ENCODE measurements around the gene RABAC1. TPM values are rescaled to one million over a fixed set of nuclear protein-coding genes. Genes with fewer than 3 reads are reported as not detected.

The RABAC1 gene
- total RNA-seq, 1 experiment from 2014 or later, result 114 TPM

GRCh38 chr19:41934849-41935374 lies 24.2 kb downstream of the RABAC1 start:
- Histone ChIP-seq H3K4me3 (ENCODE audit: low read depth, low read length, poor library complexity, severe bottlenecking) (no peak overlapping the region), H3K9me3 (ENCODE audit: low read depth, low read length, poor library complexity, severe bottlenecking) (no peaks in the 10 kb centered on the region), H3K4me1 (ENCODE audit: insufficient read depth, low read length, poor library complexity, severe bottlenecking) (peaks cover 66% of the 10 kb centered on the region), H3K36me3 (ENCODE audit: insufficient read depth, low read length, poor library complexity, severe bottlenecking) (no peaks in the 10 kb centered on the region), H3K27me3 (replicated peaks; ENCODE audit: insufficient read depth, low read depth, low read length, poor library complexity) (no peaks in the 10 kb centered on the region), H3K27ac (ENCODE audit: low read depth, low read length, poor library complexity, severe bottlenecking) (no peak overlapping the region)
- ChIA-PET POLR2A (ENCODE audit: low non-redundant PET) (no interaction called here), CTCF (no interaction called here)
- BruUV-seq (replicated peaks), result no TSS peak
- intact Hi-C loops (cut with micrococcal nuclease; ENCODE audit: unreplicated experiment), result loop anchor here (1.0 to 5.0 kb wide), 2 partner anchors 16 to 53 kb away; partner anchors contain the start of gene ARHGEF1
- DNase-seq (ENCODE audit: low spot score), result peak; percentile 79
- peak; percentile 96 for TF ChIP-seq CTCF (conservative IDR thresholded peaks at IDR 0.05; ENCODE audit: low read depth, low read length)
- no peak for TF ChIP-seq EZH2 (IDR thresholded peaks at IDR 0.05; ENCODE audit: borderline replicate concordance, low read depth, low read length, poor library complexity, severe bottlenecking)

GRCh38 chr19:41933693-41934426 lies 25.3 kb downstream of the RABAC1 start:
- no peaks in the 10 kb centered on the region for H3K9me3 ChIP-seq (ENCODE audit: low read depth, low read length, poor library complexity, severe bottlenecking)
- intact Hi-C loops (cut with micrococcal nuclease; ENCODE audit: unreplicated experiment), result loop anchor here (5.0 kb wide), 1 partner anchor 52 kb away; the partner anchor contains the start of gene ARHGEF1
- no TSS peak for BruUV-seq (replicated peaks)
- no peak overlapping the region for H3K27ac ChIP-seq (ENCODE audit: low read depth, low read length, poor library complexity, severe bottlenecking)
- TF ChIP-seq CTCF (conservative IDR thresholded peaks at IDR 0.05; ENCODE audit: low read depth, low read length), result no peak
- no peak for TF ChIP-seq EZH2 (IDR thresholded peaks at IDR 0.05; ENCODE audit: borderline replicate concordance, low read depth, low read length, poor library complexity, severe bottlenecking)
- no peak for DNase-seq (ENCODE audit: low spot score)
- peaks cover 72% of the 10 kb centered on the region for H3K4me1 ChIP-seq (ENCODE audit: insufficient read depth, low read length, poor library complexity, severe bottlenecking)
- H3K4me3 ChIP-seq (ENCODE audit: low read depth, low read length, poor library complexity, severe bottlenecking), result no peak overlapping the region
- POLR2A ChIA-PET (ENCODE audit: low non-redundant PET), result no interaction called here
- H3K27me3 ChIP-seq (replicated peaks; ENCODE audit: insufficient read depth, low read depth, low read length, poor library complexity), result no peaks in the 10 kb centered on the region
- CTCF ChIA-PET, result no interaction called here
- no peaks in the 10 kb centered on the region for H3K36me3 ChIP-seq (ENCODE audit: insufficient read depth, low read length, poor library complexity, severe bottlenecking)

- intact Hi-C loops (cut with micrococcal nuclease; ENCODE audit: unreplicated experiment), result loop anchor here (5.0 kb wide), 1 partner anchor 51 kb away; the partner anchor contains the start of gene ARHGEF1
- ChIA-PET POLR2A (ENCODE audit: low non-redundant PET) (no interaction called here), CTCF (no interaction called here)
- H3K36me3 ChIP-seq (ENCODE audit: insufficient read depth, low read length, poor library complexity, severe bottlenecking), result no peaks in the 10 kb centered on the region
- H3K27me3 ChIP-seq (replicated peaks; ENCODE audit: insufficient read depth, low read depth, low read length, poor library complexity), result no peaks in the 10 kb centered on the region
- TF ChIP-seq CTCF (conservative IDR thresholded peaks at IDR 0.05; ENCODE audit: low read depth, low read length), result no peak
- no peak for TF ChIP-seq EZH2 (IDR thresholded peaks at IDR 0.05; ENCODE audit: borderline replicate concordance, low read depth, low read length, poor library complexity, severe bottlenecking)
- DNase-seq (ENCODE audit: low spot score), result no peak
- no TSS peak for BruUV-seq (replicated peaks)
- H3K4me1 ChIP-seq (ENCODE audit: insufficient read depth, low read length, poor library complexity, severe bottlenecking), result peaks cover 76% of the 10 kb centered on the region
- H3K4me3 ChIP-seq (ENCODE audit: low read depth, low read length, poor library complexity, severe bottlenecking), result no peak overlapping the region
- no peaks in the 10 kb centered on the region for H3K9me3 ChIP-seq (ENCODE audit: low read depth, low read length, poor library complexity, severe bottlenecking)
- no peak overlapping the region for H3K27ac ChIP-seq (ENCODE audit: low read depth, low read length, poor library complexity, severe bottlenecking)
Observed at GRCh38 chr19:41932720-41933332, 26.3 kb downstream of the RABAC1 start.
